ENCODE results near the gene STX10.
"Not testable (repeated sequence)": the region's sequence is repeated elsewhere in the genome, so short reads cannot be mapped to it uniquely, and the experiment has no call there.

STX10 gene

GRCh38 chr19:13150187-13150930 lies at the start of gene STX10, which contains the start of gene IER2:
TSS of gene STX10 (minus strand) at chr19:13150375. CDS start at chr19:13150173, 202 bp downstream.
TSS of gene IER2 (plus strand) at chr19:13150411. CDS start at chr19:13153187, 2,776 bp downstream.
- peak; percentile 87 for DNase-seq (ENCODE audit: low read depth)

- DNase-seq (ENCODE audit: low read depth) = no peak
Measured at GRCh38 chr19:13198634-13199033, 48.5 kb upstream of the STX10 start.

- DNase-seq (ENCODE audit: low read depth) = no peak
Measured at GRCh38 chr19:13195678-13196077, 45.5 kb upstream of the STX10 start.

- no peak for DNase-seq (ENCODE audit: low read depth)
Measured at GRCh38 chr19:13190781-13191540, 40.8 kb upstream of the STX10 start.

- no peak for DNase-seq (ENCODE audit: low read depth)
Measured at GRCh38 chr19:13189600-13189999, 39.4 kb upstream of the STX10 start.

- no peak for DNase-seq (ENCODE audit: low read depth)
Measured at GRCh38 chr19:13187419-13187818, 37.2 kb upstream of the STX10 start.

GRCh38 chr19:13186688-13187087 lies 36.5 kb upstream of the STX10 start:
- DNase-seq (ENCODE audit: low read depth) = not testable (repeated sequence)

- DNase-seq (ENCODE audit: low read depth) = not testable (repeated sequence)
Measured at GRCh38 chr19:13185763-13186657, 35.8 kb upstream of the STX10 start.

GRCh38 chr19:13184926-13185325 lies 34.8 kb upstream of the STX10 start:
- DNase-seq (ENCODE audit: low read depth) = not testable (repeated sequence)

GRCh38 chr19:13181747-13182388 lies 31.7 kb upstream of the STX10 start:
- peak; percentile 75 for DNase-seq (ENCODE audit: low read depth)

GRCh38 chr19:13178291-13178690 lies 28.1 kb upstream of the STX10 start:
- not testable (repeated sequence) for DNase-seq (ENCODE audit: low read depth)

- not testable (repeated sequence) for DNase-seq (ENCODE audit: low read depth)
Measured at GRCh38 chr19:13177584-13177983, 27.4 kb upstream of the STX10 start.

- DNase-seq (ENCODE audit: low read depth) = no peak
Measured at GRCh38 chr19:13176345-13176744, 26.2 kb upstream of the STX10 start.

GRCh38 chr19:13173139-13173737 lies 23.1 kb upstream of the STX10 start:
- no peak for DNase-seq (ENCODE audit: low read depth)

- DNase-seq (ENCODE audit: low read depth) = no peak
Measured at GRCh38 chr19:13172346-13173138, 22.4 kb upstream of the STX10 start.

GRCh38 chr19:13171146-13171545 lies 21.0 kb upstream of the STX10 start:
- no peak for DNase-seq (ENCODE audit: low read depth)

GRCh38 chr19:13169769-13170168 lies 19.6 kb upstream of the STX10 start:
- no peak for DNase-seq (ENCODE audit: low read depth)

GRCh38 chr19:13166151-13166550 lies 16.0 kb upstream of the STX10 start:
- not testable (repeated sequence) for DNase-seq (ENCODE audit: low read depth)

- no peak for DNase-seq (ENCODE audit: low read depth)
Measured at GRCh38 chr19:13165162-13165997, 15.2 kb upstream of the STX10 start.

Measured in CMK (cell line).